Mesendoderm (in vitro differentiated cells): Measurements from ENCODE around the gene CPT1A.

Source experiments
- DNase-seq: peaks from one replicate; pipeline ENCODE4 v3.0.0; 2013
- H2AK5ac ChIP-seq: 2 replicates; pipeline ENCODE4 v1.6.1; 2013; ENCODE audit warnings: low read length, inconsistent platforms
- H2BK120ac ChIP-seq: 2 replicates; pipeline ENCODE4 v1.6.1; 2013; ENCODE audit warnings: low read depth, mild to moderate bottlenecking, low read length, moderate library complexity, mixed read lengths
- H2BK15ac ChIP-seq: replicated peaks from 2 replicates; pipeline ENCODE4 v1.6.1; 2013; ENCODE audit warnings: low read depth, mild to moderate bottlenecking, moderate library complexity
- H2BK5ac ChIP-seq: 2 replicates; pipeline ENCODE4 v1.6.1; 2013; ENCODE audit warnings: low read length, inconsistent platforms
- H3K18ac ChIP-seq: 2 replicates; pipeline ENCODE4 v1.6.1; 2013; ENCODE audit warnings: mild to moderate bottlenecking, low read length, mixed read lengths
- H3K23ac ChIP-seq: one replicate; pipeline ENCODE4 v1.6.1; 2013; ENCODE audit warnings: low read length
- H3K27ac ChIP-seq: 2 replicates; pipeline ENCODE4 v1.5.1; 2013; ENCODE audit warnings: low read depth, mild to moderate bottlenecking, inconsistent platforms, low read length, moderate library complexity
- H3K27me3 ChIP-seq: 2 replicates; pipeline ENCODE4 v1.6.1; 2013; ENCODE audit warnings: low read length, control low read depth, mild to moderate bottlenecking, inconsistent platforms; ENCODE audit not compliant: insufficient read depth, poor library complexity
- H3K36me3 ChIP-seq: 2 replicates; pipeline ENCODE4 v1.6.1; 2013; ENCODE audit warnings: low read length, inconsistent platforms; ENCODE audit not compliant: control insufficient read depth, insufficient read depth
- H3K4ac ChIP-seq: one replicate; pipeline ENCODE4 v1.6.1; 2013; ENCODE audit warnings: low read depth, mild to moderate bottlenecking, low read length, moderate library complexity
- H3K4me1 ChIP-seq: 2 replicates; pipeline ENCODE4 v1.6.1; 2013; ENCODE audit warnings: low read depth, low read length, inconsistent platforms; ENCODE audit not compliant: control insufficient read depth
- H3K4me2 ChIP-seq: 2 replicates; pipeline ENCODE4 v1.6.1; 2013; ENCODE audit warnings: low read length
- H3K4me3 ChIP-seq: 2 replicates; pipeline ENCODE4 v1.5.1; 2013; ENCODE audit warnings: mild to moderate bottlenecking, low read length
- H3K56ac ChIP-seq: one replicate; pipeline ENCODE4 v1.6.1; 2013; ENCODE audit warnings: low read length
- H3K79me1 ChIP-seq: 2 replicates; pipeline ENCODE4 v1.6.1; 2013; ENCODE audit warnings: low read length, inconsistent platforms
- H3K79me2 ChIP-seq: 2 replicates; pipeline ENCODE4 v1.6.1; 2013; ENCODE audit warnings: mild to moderate bottlenecking, low read length; ENCODE audit not compliant: control insufficient read depth, insufficient read depth
- H3K9ac ChIP-seq: 2 replicates; pipeline ENCODE4 v1.6.1; 2013; ENCODE audit warnings: low read length, inconsistent platforms
- H4K5ac ChIP-seq: one replicate; pipeline ENCODE4 v1.6.1; 2013; ENCODE audit warnings: low read length
- H4K8ac ChIP-seq: one replicate; pipeline ENCODE4 v1.6.1; 2013; ENCODE audit warnings: low read depth, mild to moderate bottlenecking, control low read depth, low read length, moderate library complexity
- WGBS: extraction: QIAGEN DNeasy Blood & Tissue Kit; methylation state at CpG from one replicate; pipeline ENCODE4 v1.1.7; 2013; ENCODE audit warnings: low lambda C conversion rate, missing lambda C conversion rate; ENCODE audit not compliant: insufficient coverage; ENCODE audit errors: extremely low coverage; 5-methylcytosine and 5-hydroxymethylcytosine counted together

CPT1A gene

GRCh38 chr11:68763181-68763721 lies 78.5 kb downstream of the CPT1A start:
- no CpG with 5 or more reads among the region's 10 CpGs for WGBS
- Histone ChIP-seq H3K36me3 (peaks cover 2% of the 10 kb centered on the region), H3K4me1 (no peaks in the 10 kb centered on the region), H3K79me2 (no peaks in the 10 kb centered on the region), H3K79me1 (no peaks in the 10 kb centered on the region), H2BK5ac (no peak overlapping the region), H3K4me3 (no peak overlapping the region), H3K27ac (no peak overlapping the region), H2BK15ac (no peak overlapping the region), H3K4ac (no peak overlapping the region), H3K9ac (no peak overlapping the region), H2BK120ac (no peak overlapping the region), H3K18ac (no peak overlapping the region), H3K23ac (no peak overlapping the region), H4K8ac (no peak overlapping the region), H2AK5ac (no peak overlapping the region), H3K27me3 (no peaks in the 10 kb centered on the region), H4K5ac (no peak overlapping the region), H3K56ac (peak overlapping the region; percentile 66), H3K4me2 (no peak overlapping the region)
- DNase-seq: peak; percentile 77

GRCh38 chr11:68762481-68762880 lies 79.2 kb downstream of the CPT1A start:
- H3K36me3 ChIP-seq: peaks cover 2% of the 10 kb centered on the region
- no peak overlapping the region for H3K56ac ChIP-seq
- H3K23ac ChIP-seq: no peak overlapping the region
- no peak overlapping the region for H2BK120ac ChIP-seq
- H4K8ac ChIP-seq: no peak overlapping the region
- no peak for DNase-seq
- no peaks in the 10 kb centered on the region for H3K79me2 ChIP-seq
- H3K18ac ChIP-seq: no peak overlapping the region
- no peak overlapping the region for H3K4ac ChIP-seq
- no peak overlapping the region for H2BK15ac ChIP-seq
- no peak overlapping the region for H2AK5ac ChIP-seq
- no peaks in the 10 kb centered on the region for H3K79me1 ChIP-seq
- H3K4me3 ChIP-seq: no peak overlapping the region
- H3K9ac ChIP-seq: no peak overlapping the region
- no peak overlapping the region for H2BK5ac ChIP-seq
- no peaks in the 10 kb centered on the region for H3K27me3 ChIP-seq
- H3K27ac ChIP-seq: no peak overlapping the region
- WGBS: no CpG with 5 or more reads among the region's 15 CpGs
- no peaks in the 10 kb centered on the region for H3K4me1 ChIP-seq
- no peak overlapping the region for H4K5ac ChIP-seq
- H3K4me2 ChIP-seq: no peak overlapping the region

GRCh38 chr11:68761801-68762200 lies 79.9 kb downstream of the CPT1A start:
- Histone ChIP-seq H3K4ac (no peak overlapping the region), H2BK15ac (no peak overlapping the region), H3K4me1 (no peaks in the 10 kb centered on the region), H3K56ac (no peak overlapping the region), H2BK5ac (no peak overlapping the region), H3K4me2 (no peak overlapping the region), H2AK5ac (no peak overlapping the region), H3K18ac (no peak overlapping the region), H3K79me2 (no peaks in the 10 kb centered on the region), H3K23ac (no peak overlapping the region), H2BK120ac (no peak overlapping the region), H4K5ac (no peak overlapping the region), H3K36me3 (peaks cover 2% of the 10 kb centered on the region), H3K27ac (no peak overlapping the region), H3K9ac (no peak overlapping the region), H3K4me3 (no peak overlapping the region), H4K8ac (no peak overlapping the region), H3K79me1 (no peaks in the 10 kb centered on the region), H3K27me3 (no peaks in the 10 kb centered on the region)
- no CpG with 5 or more reads among the region's 12 CpGs for WGBS
- DNase-seq: no peak

- H3K4me2 ChIP-seq: no peak overlapping the region
- DNase-seq: no peak
- no peak overlapping the region for H3K23ac ChIP-seq
- H3K27ac ChIP-seq: no peak overlapping the region
- no peak overlapping the region for H3K4me3 ChIP-seq
- no peaks in the 10 kb centered on the region for H3K27me3 ChIP-seq
- no peaks in the 10 kb centered on the region for H3K79me1 ChIP-seq
- no peak overlapping the region for H4K5ac ChIP-seq
- peaks cover 2% of the 10 kb centered on the region for H3K36me3 ChIP-seq
- no peak overlapping the region for H4K8ac ChIP-seq
- no peaks in the 10 kb centered on the region for H3K79me2 ChIP-seq
- no peak overlapping the region for H2BK120ac ChIP-seq
- no CpG with 5 or more reads among the region's 15 CpGs for WGBS
- H3K4me1 ChIP-seq: no peaks in the 10 kb centered on the region
- no peak overlapping the region for H2AK5ac ChIP-seq
- H2BK15ac ChIP-seq: no peak overlapping the region
- no peak overlapping the region for H3K18ac ChIP-seq
- H3K9ac ChIP-seq: no peak overlapping the region
- H3K4ac ChIP-seq: no peak overlapping the region
- H3K56ac ChIP-seq: no peak overlapping the region
- H2BK5ac ChIP-seq: no peak overlapping the region
Measured at GRCh38 chr11:68759991-68760390, 81.7 kb downstream of the CPT1A start.

- H3K27ac ChIP-seq: no peak overlapping the region
- no peak overlapping the region for H4K8ac ChIP-seq
- no peak overlapping the region for H2BK15ac ChIP-seq
- no peak overlapping the region for H3K18ac ChIP-seq
- no peaks in the 10 kb centered on the region for H3K79me1 ChIP-seq
- H3K4ac ChIP-seq: no peak overlapping the region
- no peak overlapping the region for H3K4me2 ChIP-seq
- no peaks in the 10 kb centered on the region for H3K27me3 ChIP-seq
- H3K79me2 ChIP-seq: no peaks in the 10 kb centered on the region
- no peak overlapping the region for H4K5ac ChIP-seq
- H3K23ac ChIP-seq: no peak overlapping the region
- H3K4me1 ChIP-seq: no peaks in the 10 kb centered on the region
- peaks cover 2% of the 10 kb centered on the region for H3K36me3 ChIP-seq
- DNase-seq: no peak
- H3K4me3 ChIP-seq: no peak overlapping the region
- H3K9ac ChIP-seq: no peak overlapping the region
- H3K56ac ChIP-seq: no peak overlapping the region
- no peak overlapping the region for H2AK5ac ChIP-seq
- H2BK120ac ChIP-seq: no peak overlapping the region
- no peak overlapping the region for H2BK5ac ChIP-seq
- no CpG with 5 or more reads among the region's 8 CpGs for WGBS
Measured at GRCh38 chr11:68757711-68758110, 84.0 kb downstream of the CPT1A start.

- H3K56ac ChIP-seq: no peak overlapping the region
- H2AK5ac ChIP-seq: no peak overlapping the region
- H3K18ac ChIP-seq: no peak overlapping the region
- no peak overlapping the region for H2BK5ac ChIP-seq
- no peak overlapping the region for H3K27ac ChIP-seq
- H3K23ac ChIP-seq: no peak overlapping the region
- no peaks in the 10 kb centered on the region for H3K79me1 ChIP-seq
- H3K9ac ChIP-seq: no peak overlapping the region
- H3K36me3 ChIP-seq: peaks cover under 1% of the 10 kb centered on the region
- no peak overlapping the region for H4K5ac ChIP-seq
- H3K4me2 ChIP-seq: no peak overlapping the region
- no CpG with 5 or more reads among the region's 12 CpGs for WGBS
- H3K4me1 ChIP-seq: no peaks in the 10 kb centered on the region
- no peak overlapping the region for H4K8ac ChIP-seq
- H3K79me2 ChIP-seq: no peaks in the 10 kb centered on the region
- H2BK120ac ChIP-seq: no peak overlapping the region
- H3K4ac ChIP-seq: no peak overlapping the region
- H3K27me3 ChIP-seq: no peaks in the 10 kb centered on the region
- H3K4me3 ChIP-seq: no peak overlapping the region
- DNase-seq: no peak
- no peak overlapping the region for H2BK15ac ChIP-seq
Measured at GRCh38 chr11:68756171-68756766, 85.4 kb downstream of the CPT1A start.
